Measurements from ENCODE around the gene ZFYVE9. TPM values are rescaled to one million over a fixed set of nuclear protein-coding genes. Genes with fewer than 3 reads are reported as not detected.
"Not testable (repeated sequence)": the region's sequence is repeated elsewhere in the genome, so short reads cannot be mapped to it uniquely, and the experiment has no call there.

ZFYVE9 gene
- total RNA-seq, 1 donor from 2014 or later, result 17.9 TPM

DNA sequence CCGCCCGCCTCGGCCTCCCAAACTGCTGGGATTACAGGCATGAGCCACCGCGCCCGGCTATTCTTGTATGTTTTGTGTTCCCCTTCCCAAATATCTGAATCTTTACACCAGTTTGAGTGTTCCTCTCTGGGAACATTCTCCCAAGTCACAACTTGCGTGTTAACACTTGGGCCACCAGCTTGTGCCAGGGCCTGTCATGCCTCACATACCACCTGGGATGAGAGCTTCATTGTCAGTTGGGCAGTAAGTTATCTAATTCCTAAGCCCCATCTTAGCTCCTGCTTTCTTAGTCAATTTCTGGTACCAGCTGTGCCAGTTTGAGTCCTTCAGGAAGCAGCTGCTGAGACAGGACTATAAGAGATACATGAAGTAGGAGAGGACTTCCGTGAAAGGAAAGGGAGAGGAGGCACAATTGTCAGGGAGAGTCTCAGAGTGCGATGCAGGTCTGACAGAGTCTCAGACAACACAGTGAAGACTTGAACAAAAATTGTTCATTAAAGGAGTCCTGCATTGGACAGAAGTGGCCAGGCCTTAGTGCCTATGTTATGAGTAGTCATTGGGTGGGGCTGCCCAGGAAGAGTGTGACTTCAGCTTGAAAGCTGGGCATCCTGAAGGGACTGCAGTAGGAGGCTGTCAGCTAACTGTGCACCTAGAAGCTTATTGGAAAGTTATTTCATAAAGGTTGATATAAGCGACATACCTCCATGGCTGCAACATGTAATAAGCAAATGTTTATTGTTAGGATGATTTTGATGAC is 17.3 kb downstream of the ZFYVE9 start:
- Histone ChIP-seq H3K36me3 (no peaks in the 10 kb centered on the region), H3K4me1 (peaks cover 30% of the 10 kb centered on the region), H3K9me3 (replicated peaks) (no peaks in the 10 kb centered on the region), H3K4me3 (no peak overlapping the region), H3K27me3 (ENCODE audit: low read depth) (no peaks in the 10 kb centered on the region), H3K27ac (replicated peaks) (no peak overlapping the region)
- no peak for DNase-seq
- intact Hi-C loops (cut with micrococcal nuclease), result no loop called here
- TF ChIP-seq, protein P1, sequence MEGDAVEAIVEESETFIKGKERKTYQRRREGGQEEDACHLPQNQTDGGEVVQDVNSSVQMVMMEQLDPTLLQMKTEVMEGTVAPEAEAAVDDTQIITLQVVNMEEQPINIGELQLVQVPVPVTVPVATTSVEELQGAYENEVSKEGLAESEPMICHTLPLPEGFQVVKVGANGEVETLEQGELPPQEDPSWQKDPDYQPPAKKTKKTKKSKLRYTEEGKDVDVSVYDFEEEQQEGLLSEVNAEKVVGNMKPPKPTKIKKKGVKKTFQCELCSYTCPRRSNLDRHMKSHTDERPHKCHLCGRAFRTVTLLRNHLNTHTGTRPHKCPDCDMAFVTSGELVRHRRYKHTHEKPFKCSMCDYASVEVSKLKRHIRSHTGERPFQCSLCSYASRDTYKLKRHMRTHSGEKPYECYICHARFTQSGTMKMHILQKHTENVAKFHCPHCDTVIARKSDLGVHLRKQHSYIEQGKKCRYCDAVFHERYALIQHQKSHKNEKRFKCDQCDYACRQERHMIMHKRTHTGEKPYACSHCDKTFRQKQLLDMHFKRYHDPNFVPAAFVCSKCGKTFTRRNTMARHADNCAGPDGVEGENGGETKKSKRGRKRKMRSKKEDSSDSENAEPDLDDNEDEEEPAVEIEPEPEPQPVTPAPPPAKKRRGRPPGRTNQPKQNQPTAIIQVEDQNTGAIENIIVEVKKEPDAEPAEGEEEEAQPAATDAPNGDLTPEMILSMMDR (IDR thresholded peaks at IDR 0.05; ENCODE audit: borderline replicate concordance), result no peak

DNA sequence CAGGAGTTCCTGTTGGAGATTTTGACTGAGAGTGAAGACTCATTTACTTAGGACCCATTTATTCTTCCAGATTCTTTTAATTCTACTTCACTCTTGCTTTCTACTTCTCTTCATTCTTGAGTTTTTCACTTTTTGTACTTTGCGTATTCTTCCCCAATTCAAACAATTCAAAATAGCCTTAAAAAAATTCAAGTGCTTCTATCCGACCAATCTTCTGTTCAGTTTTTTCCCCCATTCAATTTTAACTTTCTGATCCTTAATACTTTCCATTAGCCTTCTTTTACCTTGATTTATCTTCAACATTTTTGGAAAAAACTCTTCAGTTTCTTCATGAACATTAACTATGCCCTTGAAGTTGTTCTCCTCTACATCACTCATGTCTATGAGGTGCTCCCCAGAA is 21.1 kb downstream of the ZFYVE9 start:
- no peaks in the 10 kb centered on the region for H3K36me3 ChIP-seq
- no peaks in the 10 kb centered on the region for H3K27me3 ChIP-seq (ENCODE audit: low read depth)
- intact Hi-C loops (cut with micrococcal nuclease), result no loop called here
- DNase-seq, result no peak
- peaks cover 27% of the 10 kb centered on the region for H3K4me1 ChIP-seq
- no peak overlapping the region for H3K27ac ChIP-seq (replicated peaks)
- TF ChIP-seq, protein P1 (IDR thresholded peaks at IDR 0.05; ENCODE audit: borderline replicate concordance), result no peak
- no peaks in the 10 kb centered on the region for H3K9me3 ChIP-seq (replicated peaks)
- H3K4me3 ChIP-seq, result no peak overlapping the region

DNA sequence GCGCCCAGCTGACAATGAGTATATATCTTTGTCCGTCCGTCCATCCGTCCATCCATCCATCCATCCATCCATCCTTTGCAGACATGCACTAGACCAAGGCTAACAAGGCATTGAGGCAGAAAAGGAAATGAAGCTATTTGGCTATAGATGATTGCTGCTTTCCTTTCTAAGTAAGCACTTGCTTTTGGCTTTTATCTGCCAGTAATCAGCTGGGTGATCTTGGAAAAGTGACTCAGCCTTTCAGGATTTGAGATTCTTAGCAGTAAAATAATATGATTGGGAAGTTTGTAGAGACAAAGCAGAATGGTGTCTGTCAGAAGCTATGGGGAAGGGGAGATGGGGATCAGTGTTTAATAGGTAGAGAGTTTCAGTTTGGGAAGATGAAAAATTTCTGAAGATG is 22.7 kb downstream of the ZFYVE9 start:
- Histone ChIP-seq H3K36me3 (no peaks in the 10 kb centered on the region), H3K4me3 (no peak overlapping the region), H3K27ac (replicated peaks) (no peak overlapping the region), H3K9me3 (replicated peaks) (peaks cover under 1% of the 10 kb centered on the region), H3K4me1 (peaks cover 11% of the 10 kb centered on the region), H3K27me3 (ENCODE audit: low read depth) (no peaks in the 10 kb centered on the region)
- TF ChIP-seq, protein P1 (IDR thresholded peaks at IDR 0.05; ENCODE audit: borderline replicate concordance), result no peak
- no peak for DNase-seq
- intact Hi-C loops (cut with micrococcal nuclease), result no loop called here

DNA sequence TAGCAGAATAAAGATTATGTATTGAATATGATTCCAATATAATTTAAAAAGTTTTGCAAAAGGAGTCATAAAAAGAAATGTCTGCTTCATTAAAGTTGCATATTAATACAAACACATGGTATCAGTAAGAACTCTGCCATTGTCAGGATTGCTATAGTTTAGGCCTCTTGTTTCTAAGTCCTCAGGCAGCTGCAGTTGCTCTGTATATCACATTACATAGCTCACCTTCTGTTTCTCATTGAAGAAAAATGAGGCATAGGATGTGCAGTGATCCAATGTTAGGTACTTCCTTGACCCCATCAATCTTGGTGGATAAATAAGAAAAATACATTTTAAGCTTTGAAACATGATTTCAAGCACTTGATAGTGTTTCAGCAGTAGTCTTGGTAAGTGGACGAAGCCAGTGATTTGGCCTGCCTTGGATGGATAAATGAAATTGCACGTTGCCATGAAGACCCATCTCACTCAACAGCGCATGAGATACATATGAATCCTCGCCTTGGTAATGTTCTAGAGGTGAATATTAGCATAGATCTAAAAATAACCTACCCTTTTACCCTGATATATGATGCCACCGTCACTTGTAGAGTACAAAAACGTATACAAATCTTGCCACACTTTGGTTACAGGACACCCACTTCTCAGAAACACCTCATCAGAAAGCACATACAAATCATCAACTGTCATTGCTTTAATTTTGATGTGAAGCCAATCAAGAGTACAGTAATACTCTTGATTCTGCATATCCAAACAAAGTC is 25.3 kb downstream of the ZFYVE9 start:
- no peak for DNase-seq
- TF ChIP-seq, protein P1 (IDR thresholded peaks at IDR 0.05; ENCODE audit: borderline replicate concordance), result no peak
- Histone ChIP-seq H3K27ac (replicated peaks) (no peak overlapping the region), H3K4me3 (no peak overlapping the region), H3K4me1 (peaks cover 9% of the 10 kb centered on the region), H3K9me3 (replicated peaks) (peaks cover 18% of the 10 kb centered on the region), H3K27me3 (ENCODE audit: low read depth) (no peaks in the 10 kb centered on the region), H3K36me3 (no peaks in the 10 kb centered on the region)
- intact Hi-C loops (cut with micrococcal nuclease), result no loop called here

DNA sequence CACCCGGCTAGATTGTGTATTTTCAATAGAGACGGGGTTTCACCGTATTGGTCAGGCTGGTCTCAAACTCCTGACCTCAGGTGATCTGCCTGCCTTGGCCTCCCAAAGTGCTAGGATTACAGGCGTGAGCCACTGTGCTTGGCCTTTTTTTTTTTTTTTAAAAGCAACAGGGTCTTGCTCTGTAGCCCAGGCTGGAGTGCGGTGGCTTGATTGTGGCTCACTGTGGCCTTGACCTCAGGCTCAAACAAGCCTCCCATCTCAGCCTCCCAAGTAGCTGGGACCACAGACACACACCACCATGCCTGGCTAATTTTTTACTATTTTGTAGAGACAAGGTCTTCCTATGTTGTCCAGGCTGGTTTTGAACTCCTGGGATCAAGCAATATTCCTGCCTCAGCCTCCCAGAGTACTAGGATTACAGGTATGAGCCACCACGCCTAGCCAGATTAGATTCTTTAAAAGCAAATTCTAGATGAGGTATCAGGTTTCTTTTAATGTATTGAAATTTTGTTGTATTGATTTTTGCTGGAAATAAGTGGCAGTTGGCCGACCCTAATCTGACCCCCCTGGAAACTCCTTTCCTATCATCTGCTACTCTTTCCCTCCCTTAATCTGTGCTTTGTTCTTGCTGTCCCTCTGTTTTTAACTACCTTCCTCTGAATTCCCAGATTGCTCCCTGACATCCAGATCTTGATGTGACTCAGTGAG is 26.6 kb downstream of the ZFYVE9 start:
- intact Hi-C loops (cut with micrococcal nuclease), result no loop called here
- Histone ChIP-seq H3K27ac (replicated peaks) (no peak overlapping the region), H3K27me3 (ENCODE audit: low read depth) (no peaks in the 10 kb centered on the region), H3K36me3 (no peaks in the 10 kb centered on the region), H3K4me3 (no peak overlapping the region), H3K4me1 (peaks cover 9% of the 10 kb centered on the region), H3K9me3 (replicated peaks) (peaks cover 18% of the 10 kb centered on the region)
- TF ChIP-seq, protein P1 (IDR thresholded peaks at IDR 0.05; ENCODE audit: borderline replicate concordance), result no peak
- no peak for DNase-seq

DNA sequence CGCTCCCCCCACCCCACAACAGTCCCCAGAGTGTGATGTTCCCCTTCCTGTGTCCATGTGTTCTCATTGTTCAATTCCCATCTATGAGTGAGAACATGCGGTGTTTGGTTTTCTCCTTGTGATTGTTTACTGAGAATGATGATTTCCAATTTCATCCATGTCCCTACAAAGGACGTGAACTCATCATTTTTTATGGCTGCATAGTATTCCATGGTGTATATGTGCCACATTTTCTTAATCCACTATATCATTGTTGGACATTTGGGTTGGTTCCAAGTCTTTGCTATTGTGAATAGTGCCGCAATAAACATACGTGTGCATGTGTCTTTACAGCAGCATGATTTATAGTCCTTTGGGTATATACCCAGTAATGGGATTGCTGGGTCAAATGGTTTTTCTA is 29.3 kb downstream of the ZFYVE9 start:
- intact Hi-C loops (cut with micrococcal nuclease); H3K36me3 ChIP-seq; H3K27ac ChIP-seq (replicated peaks); H3K4me3 ChIP-seq; H3K4me1 ChIP-seq; DNase-seq; H3K27me3 ChIP-seq (ENCODE audit: low read depth): not testable (repeated sequence)
- peaks cover 18% of the 10 kb centered on the region for H3K9me3 ChIP-seq (replicated peaks)

All from left ventricle myocardium inferior (tissue), 1 donor.